HL-60 (cell line): ENCODE data around the gene RASA2.

ENCODE experiments used
- DNase-seq, 2 experiments: peaks; one replicate each; pipeline ENCODE4 v3.0.0-alpha.2; 2010 to 2020; ENCODE audit warnings: low read depth in 1 of 2, low spot score in 1 of 2
- H3K27ac ChIP-seq: fragments of 250-450 bp; sonication (Bioruptor Pico); replicated peaks from 2 replicates; pipeline ENCODE4 v1.5.1; 2020; ENCODE audit warnings: mild to moderate bottlenecking, moderate library complexity
- H3K27me3 ChIP-seq: fragments of 250-450 bp; sonication (Bioruptor Pico); 2 replicates; pipeline ENCODE4 v1.5.1; 2021; ENCODE audit warnings: mild to moderate bottlenecking, moderate library complexity; ENCODE audit not compliant: insufficient read depth, poor library complexity, severe bottlenecking
- H3K4me3 ChIP-seq: replicated peaks from 2 replicates; pipeline ENCODE4 v1.5.1; 2011; ENCODE audit warnings: mild to moderate bottlenecking, control low read depth, low read length; ENCODE audit not compliant: insufficient read depth
- CTCF ChIP-seq: IDR thresholded peaks from one replicate; pipeline ENCODE4 v1.5.1; 2011; ENCODE audit warnings: low read length, control low read depth, inconsistent platforms; ENCODE audit not compliant: insufficient read depth
- GABPA ChIP-seq: IDR thresholded peaks from 2 replicates; pipeline ENCODE4 v1.6.1; 2012; ENCODE audit warnings: low read depth
- POLR2AphosphoS5 ChIP-seq: IDR thresholded peaks from 2 replicates; pipeline ENCODE4 v1.6.1; 2012; ENCODE audit warnings: low read depth
- REST ChIP-seq: IDR thresholded peaks from 2 replicates; pipeline ENCODE4 v1.6.1; 2012; ENCODE audit warnings: low read depth; ENCODE audit not compliant: insufficient replicate concordance
- SPI1 ChIP-seq: IDR thresholded peaks from 2 replicates; pipeline ENCODE4 v1.6.1; 2012; ENCODE audit warnings: low read depth, mild to moderate bottlenecking, borderline replicate concordance

Gene RASA2

GRCh38 chr3:141594357-141594756 is 107.5 kb downstream of the RASA2 start:
- no peak overlapping the region for H3K4me3 ChIP-seq
- no peak for DNase-seq
- H3K27me3 ChIP-seq: no peaks in the 10 kb centered on the region
- no peak overlapping the region for H3K27ac ChIP-seq
- no peak for TF ChIP-seq GABPA
- no peak for TF ChIP-seq SPI1
- no peak for TF ChIP-seq CTCF
- TF ChIP-seq POLR2AphosphoS5: no peak
- no peak for TF ChIP-seq REST

- H3K27ac ChIP-seq: no peak overlapping the region
- no peak for TF ChIP-seq REST
- no peak for TF ChIP-seq GABPA
- no peak for TF ChIP-seq POLR2AphosphoS5
- TF ChIP-seq SPI1: no peak
- TF ChIP-seq CTCF: no peak
- H3K4me3 ChIP-seq: no peak overlapping the region
- no peak for DNase-seq
- no peaks in the 10 kb centered on the region for H3K27me3 ChIP-seq
Observed at GRCh38 chr3:141597931-141598330, 111.1 kb downstream of the RASA2 start.

GRCh38 chr3:141600331-141600730 is 113.5 kb downstream of the RASA2 start:
- no peaks in the 10 kb centered on the region for H3K27me3 ChIP-seq
- H3K27ac ChIP-seq: no peak overlapping the region
- no peak for DNase-seq
- H3K4me3 ChIP-seq: no peak overlapping the region
- TF ChIP-seq GABPA (no peak), SPI1 (no peak), REST (no peak), POLR2AphosphoS5 (no peak), CTCF (no peak)
